GM12878 (cell line): ENCODE measurements around the gene ASGR1. TPM values are rescaled to one million over a fixed set of nuclear protein-coding genes. Genes with fewer than 3 reads are reported as not detected.

Source experiments
- ATAC-seq: fragments of 200-7000 bp; cut with Tn5 transposase; 3 replicates; pipeline ENCODE4 v1.9.1; 2020; ENCODE audit warnings: mild to moderate bottlenecking, moderate library complexity
- BruUV-seq: library from RNA; stranded (reverse); fragments of 400-500 nt; replicated peaks from 2 replicates; lab custom pipeline; 2021; lab: Mats Ljungman, UMichigan
- CTCF ChIA-PET: fragments of 300-600 bp; sonication (Branson Sonifier 250); formaldehyde crosslinking; extraction: SDS; loops from one replicate; lab custom pipeline; 2021; ENCODE audit warnings: inconsistent platforms; lab: Yijun Ruan, JAX
- POLR2A ChIA-PET: fragments of 350-600 bp; formaldehyde crosslinking; extraction: SDS; loops from one replicate; lab custom pipeline; 2021; ENCODE audit warnings: inconsistent platforms; lab: Charles Lee
- RAD21 ChIA-PET: fragments of 300-600 bp; sonication (Branson Sonifier 250); formaldehyde crosslinking; loops from one replicate; lab custom pipeline; 2023; ENCODE audit warnings: antibody characterized with exemption; ENCODE audit not compliant: unreplicated experiment; lab: Charles Lee
- SMC1A ChIA-PET: fragments of 300-600 bp; sonication (Branson Sonifier 250); formaldehyde crosslinking; loops from one replicate; lab custom pipeline; 2023; ENCODE audit not compliant: unreplicated experiment, uncharacterized antibody; lab: Charles Lee
- DNase-seq: peaks from one replicate; pipeline ENCODE4 v3.0.0-alpha.2; 2011; ENCODE audit warnings: low read depth, low spot score
- FAIRE-seq: peaks from 3 replicates; lab custom pipeline; 2011; peaks lifted over from hg19 to GRCh38; lab: Jason Lieb, UNC
- H2AFZ ChIP-seq: 2 replicates; pipeline ENCODE4 v1.6.0; 2011; ENCODE audit warnings: low read depth, low read length, control low read depth; ENCODE audit not compliant: control insufficient read depth
- H3K27ac ChIP-seq: 2 replicates; pipeline ENCODE4 v1.5.1; 2011; ENCODE audit warnings: control low read depth; ENCODE audit not compliant: control insufficient read depth, insufficient read depth
- H3K27me3 ChIP-seq, 2 experiments: replicated peaks in 1 of 2; 2 replicates each; pipeline versions ENCODE4 v1.6.0 to v1.6.1; 2011; ENCODE audit warnings: low read length in 1 of 2; ENCODE audit not compliant: control insufficient read depth in 2 of 2, insufficient read depth in 2 of 2
- H3K36me3 ChIP-seq, 2 experiments: 2 replicates each; pipeline ENCODE4 v1.5.1; 2011; ENCODE audit warnings: low read length in 1 of 2; ENCODE audit not compliant: control insufficient read depth in 2 of 2, insufficient read depth in 2 of 2
- H3K4me1 ChIP-seq: 2 replicates; pipeline ENCODE4 v1.6.1; 2011; ENCODE audit warnings: mild to moderate bottlenecking, low read length, moderate library complexity, mixed read lengths; ENCODE audit not compliant: control insufficient read depth, insufficient read depth
- H3K4me2 ChIP-seq: 2 replicates; pipeline ENCODE4 v1.6.0; 2011; ENCODE audit warnings: control low read depth; ENCODE audit not compliant: control insufficient read depth, insufficient read depth
- H3K4me3 ChIP-seq: fragments of 200-600 bp; sonication (generic); 2 replicates; pipeline ENCODE4 v1.5.1; 2016
- H3K79me2 ChIP-seq: 2 replicates; pipeline ENCODE4 v1.6.0; 2011; ENCODE audit warnings: low read length; ENCODE audit not compliant: control insufficient read depth, insufficient read depth
- H3K9ac ChIP-seq: 2 replicates; pipeline ENCODE4 v1.8.0; 2011; ENCODE audit warnings: low read length, control low read depth, mixed read lengths; ENCODE audit not compliant: control insufficient read depth, insufficient read depth
- H3K9me3 ChIP-seq: replicated peaks from 3 replicates; pipeline ENCODE4 v1.5.1; 2011; ENCODE audit warnings: mild to moderate bottlenecking, low read length; ENCODE audit not compliant: control insufficient read depth, insufficient read depth
- H4K20me1 ChIP-seq: 2 replicates; pipeline ENCODE4 v1.6.0; 2011; ENCODE audit not compliant: control insufficient read depth, insufficient read depth
- ATF2 ChIP-seq: IDR thresholded peaks from 2 replicates; pipeline ENCODE4 v1.6.1; 2012; ENCODE audit warnings: low read length, inconsistent platforms
- ATF3 ChIP-seq: IDR thresholded peaks from 2 replicates; pipeline ENCODE4 v1.6.1; 2011; ENCODE audit warnings: low read depth, mild to moderate bottlenecking, low read length, moderate library complexity, borderline replicate concordance; ENCODE audit errors: extremely low read depth
- IKZF2 ChIP-seq, 2 experiments: fragments of 450-650 bp; IDR thresholded peaks; 2 replicates each; pipeline ENCODE4 v1.6.1; 2017; ENCODE audit warnings: mild to moderate bottlenecking in 2 of 2, moderate library complexity in 2 of 2
- IRF5 ChIP-seq: fragments of 450-650 bp; IDR thresholded peaks from 2 replicates; pipeline ENCODE4 v1.6.1; 2017; ENCODE audit warnings: borderline replicate concordance
- KLF5 ChIP-seq: fragments of 450-650 bp; IDR thresholded peaks from 2 replicates; pipeline ENCODE4 v1.6.1; 2014; ENCODE audit warnings: mild to moderate bottlenecking; ENCODE audit not compliant: partially characterized antibody
- NFIC ChIP-seq: IDR thresholded peaks from 2 replicates; pipeline ENCODE4 v1.6.1; 2012; ENCODE audit warnings: low read depth, mild to moderate bottlenecking, inconsistent platforms, low read length, moderate library complexity
- NFYA ChIP-seq: IDR thresholded peaks from 2 replicates; pipeline ENCODE4 v1.6.1; 2011; ENCODE audit warnings: low read depth, mild to moderate bottlenecking, low read length, improper control_type of control experiment, borderline replicate concordance
- RAD21 ChIP-seq: IDR thresholded peaks from 2 replicates; pipeline ENCODE4 v1.6.1; 2011; ENCODE audit warnings: mild to moderate bottlenecking, low read depth, low read length, moderate library complexity; ENCODE audit not compliant: insufficient read depth
- SIX5 ChIP-seq: IDR thresholded peaks from 2 replicates; pipeline ENCODE4 v1.6.1; 2011; ENCODE audit warnings: mild to moderate bottlenecking, low read depth, low read length, moderate library complexity; ENCODE audit not compliant: severe bottlenecking
- SMAD1 ChIP-seq: fragments of 450-650 bp; IDR thresholded peaks from 2 replicates; pipeline ENCODE4 v1.6.1; 2018; ENCODE audit warnings: mild to moderate bottlenecking, low read depth; ENCODE audit not compliant: partially characterized antibody
- USF2 ChIP-seq: IDR thresholded peaks from 2 replicates; pipeline ENCODE4 v1.6.1; 2011; ENCODE audit warnings: low read depth, low read length, improper control_type of control experiment, borderline replicate concordance
- ZBED1 ChIP-seq: IDR thresholded peaks from 2 replicates; pipeline ENCODE4 v1.6.1; 2016; ENCODE audit warnings: borderline replicate concordance
- ZSCAN29 ChIP-seq: fragments of 450-650 bp; IDR thresholded peaks from 2 replicates; pipeline ENCODE4 v1.6.1; 2017; ENCODE audit warnings: mild to moderate bottlenecking, moderate library complexity
- WGBS: methylation state at CpG from one replicate; pipeline ENCODE4 v1.1.6; 2016; ENCODE audit warnings: low lambda C conversion rate; ENCODE audit not compliant: insufficient replicate concordance, insufficient coverage; ENCODE audit errors: missing lambda C conversion rate; 5-methylcytosine and 5-hydroxymethylcytosine counted together
- in situ Hi-C: fragments of 300-500 bp; cut with MboI; formaldehyde crosslinking; loops from 9 replicates; pipeline ENCODE4 v1.14.3; 2018; ENCODE audit warnings: mixed read lengths
- intact Hi-C: fragments of 100-400 bp; cut with micrococcal nuclease; formaldehyde crosslinking; loops from one replicate; pipeline ENCODE4 v1.14.2; 2022; ENCODE audit not compliant: unreplicated experiment
- polyA plus RNA-seq, 11 experiments: library from polyadenylated mRNA; depleted of rRNA in 4 of 11; unstranded in 6 of 11; stranded (reverse) in 5 of 11; fragments of >200 nt; fragmentation: Nextera tagmentation in 4 of 11; fragmentation: Illumina TruSeq in 1 of 11; extraction: Ambion mirVana in 4 of 11; extraction: Trizol in 1 of 11; gene quantifications; 1 replicate in 1 of 11; 2 replicates in 10 of 11; pipeline versions ENCODE4 v1.2.1 to v1.2.3, GENCODE V29; 2011 to 2016; ENCODE audit warnings: inconsistent platforms in 2 of 11, missing spikeins in 2 of 11, low read depth in 1 of 11
- total RNA-seq, 4 experiments: library from RNA; depleted of rRNA in 3 of 4; stranded (reverse); fragments of >200 nt in 3 of 4; fragmentation: Illumina TruSeq in 1 of 4; extraction: Trizol in 1 of 4; gene quantifications; 2 replicates each; pipeline versions ENCODE4 v1.2.1 to v1.2.3, GENCODE V29; 2013 to 2021
- TF ChIP-seq, protein P1 (sequence below): fragments of 450-650 bp; IDR thresholded peaks from 2 replicates; pipeline ENCODE4 v1.6.1; 2016; ENCODE audit warnings: mild to moderate bottlenecking, moderate library complexity, borderline replicate concordance

The ASGR1 gene
- total and polyA plus RNA-seq, 10 of the 15 experiments (the other 5 are each of a cell fraction or from before 2014, with no cell fraction given): 0.06 to 0.34 (median 0.14) TPM; not detected in 6

DNA sequence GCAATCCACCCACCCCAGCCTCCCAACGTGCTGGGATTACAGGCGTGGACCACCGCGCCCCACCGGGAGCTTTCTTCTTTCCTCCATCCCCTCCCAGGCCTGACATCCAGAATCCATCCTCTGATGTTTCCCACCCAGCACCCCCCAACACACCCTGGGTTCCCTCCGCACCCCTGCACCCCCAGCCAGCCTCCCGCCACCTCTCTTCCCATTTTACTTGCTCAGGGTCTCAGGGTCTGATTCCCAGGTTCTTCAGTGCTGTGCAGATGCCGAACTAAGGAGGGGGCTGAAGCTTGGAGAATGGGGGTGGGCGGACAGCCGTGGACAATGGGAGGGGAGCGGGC lies 225 bp downstream of the ASGR1 start:
- no peak overlapping the region for H3K4me2 ChIP-seq
- no peak overlapping the region for H3K4me3 ChIP-seq
- no peak for DNase-seq
- peaks cover 2 to 6% of the 10 kb centered on the region in 2 experiments; a peak in 3 of 4 replicates for H3K27me3 ChIP-seq
- no peak overlapping the region for H3K27ac ChIP-seq
- SMC1A ChIA-PET: interaction anchor here (2.6 kb wide), 1 partner anchor 133 kb away, joined by 14 read pairs; no protein-coding TSS in a partner anchor
- no peak overlapping the region for H2AFZ ChIP-seq
- H3K4me1 ChIP-seq: peaks cover 6% of the 10 kb centered on the region
- FAIRE-seq: no peak
- no peaks in the 10 kb centered on the region for H3K79me2 ChIP-seq
- H3K9me3 ChIP-seq: no peaks in the 10 kb centered on the region; the same call in 2 of the 3 replicates
- POLR2A ChIA-PET: no interaction called here
- no peak overlapping the region for H3K9ac ChIP-seq
- RAD21 ChIA-PET: interaction anchor here (2.7 kb wide), 1 partner anchor 133 kb away, joined by 14 read pairs; no protein-coding TSS in a partner anchor
- CTCF ChIA-PET: interaction anchor here (2.3 to 3.5 kb wide), 3 partner anchors 127 to 268 kb away, joined by 10 to 34 read pairs (median 11); no protein-coding TSS in a partner anchor
- H4K20me1 ChIP-seq: no peaks in the 10 kb centered on the region
- no peaks in the 10 kb centered on the region for H3K36me3 ChIP-seq
- 48% methylated on average over 11 of the region's 11 CpGs for WGBS
- intact Hi-C loops: loop anchor here (10.0 kb wide), 1 partner anchor 264 kb away; no protein-coding TSS in a partner anchor
- BruUV-seq: no TSS peak
- in situ Hi-C loops: no loop called here
- ATAC-seq: no peak
- TF ChIP-seq NFYA (no peak), ZSCAN29 (no peak), ZBED1 (no peak), SMAD1 (no peak), RAD21 (no peak), USF2 (no peak), ATF3 (no peak), KLF5 (no peak), IKZF2 (IDR thresholded peaks at IDR 0.05) (no peak), NFIC (no peak), SIX5 (no peak), ATF2 (no peak), IRF5 (no peak)
- TF ChIP-seq, protein P1, sequence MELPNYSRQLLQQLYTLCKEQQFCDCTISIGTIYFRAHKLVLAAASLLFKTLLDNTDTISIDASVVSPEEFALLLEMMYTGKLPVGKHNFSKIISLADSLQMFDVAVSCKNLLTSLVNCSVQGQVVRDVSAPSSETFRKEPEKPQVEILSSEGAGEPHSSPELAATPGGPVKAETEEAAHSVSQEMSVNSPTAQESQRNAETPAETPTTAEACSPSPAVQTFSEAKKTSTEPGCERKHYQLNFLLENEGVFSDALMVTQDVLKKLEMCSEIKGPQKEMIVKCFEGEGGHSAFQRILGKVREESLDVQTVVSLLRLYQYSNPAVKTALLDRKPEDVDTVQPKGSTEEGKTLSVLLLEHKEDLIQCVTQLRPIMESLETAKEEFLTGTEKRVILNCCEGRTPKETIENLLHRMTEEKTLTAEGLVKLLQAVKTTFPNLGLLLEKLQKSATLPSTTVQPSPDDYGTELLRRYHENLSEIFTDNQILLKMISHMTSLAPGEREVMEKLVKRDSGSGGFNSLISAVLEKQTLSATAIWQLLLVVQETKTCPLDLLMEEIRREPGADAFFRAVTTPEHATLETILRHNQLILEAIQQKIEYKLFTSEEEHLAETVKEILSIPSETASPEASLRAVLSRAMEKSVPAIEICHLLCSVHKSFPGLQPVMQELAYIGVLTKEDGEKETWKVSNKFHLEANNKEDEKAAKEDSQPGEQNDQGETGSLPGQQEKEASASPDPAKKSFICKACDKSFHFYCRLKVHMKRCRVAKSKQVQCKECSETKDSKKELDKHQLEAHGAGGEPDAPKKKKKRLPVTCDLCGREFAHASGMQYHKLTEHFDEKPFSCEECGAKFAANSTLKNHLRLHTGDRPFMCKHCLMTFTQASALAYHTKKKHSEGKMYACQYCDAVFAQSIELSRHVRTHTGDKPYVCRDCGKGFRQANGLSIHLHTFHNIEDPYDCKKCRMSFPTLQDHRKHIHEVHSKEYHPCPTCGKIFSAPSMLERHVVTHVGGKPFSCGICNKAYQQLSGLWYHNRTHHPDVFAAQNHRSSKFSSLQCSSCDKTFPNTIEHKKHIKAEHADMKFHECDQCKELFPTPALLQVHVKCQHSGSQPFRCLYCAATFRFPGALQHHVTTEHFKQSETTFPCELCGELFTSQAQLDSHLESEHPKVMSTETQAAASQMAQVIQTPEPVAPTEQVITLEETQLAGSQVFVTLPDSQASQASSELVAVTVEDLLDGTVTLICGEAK: no peak
